ENCODE results near the gene TTLL10.

The TTLL10 gene

GRCh38 chr1:1197188-1197500, 23.5 kb downstream of the TTLL10 start:
- H2AFZ ChIP-seq (ENCODE audit: low read length), result no peak overlapping the region
- H3K9ac ChIP-seq (ENCODE audit: low read depth, low read length, poor library complexity, severe bottlenecking), result no peak overlapping the region
- no peaks in the 10 kb centered on the region for H3K79me2 ChIP-seq (ENCODE audit: insufficient read depth, low read length)
- H3K4me2 ChIP-seq (ENCODE audit: low read depth, low read length, poor library complexity, severe bottlenecking), result no peak overlapping the region
- H4K20me1 ChIP-seq (ENCODE audit: insufficient read depth, low read length, poor library complexity, severe bottlenecking), result no peaks in the 10 kb centered on the region
- H3K9me2 ChIP-seq (replicated peaks; ENCODE audit: low read depth, low read length), result no peaks in the 10 kb centered on the region
- no peaks in the 10 kb centered on the region for H3K36me3 ChIP-seq (ENCODE audit: insufficient read depth, low read length)
- H3K27me3 ChIP-seq (ENCODE audit: insufficient read depth, low read length, poor library complexity, severe bottlenecking), result no peaks in the 10 kb centered on the region
- no peaks in the 10 kb centered on the region for H3F3A ChIP-seq (ENCODE audit: low read depth)
- H3K4me3 ChIP-seq (ENCODE audit: low read length, poor library complexity, severe bottlenecking), result no peak overlapping the region
- no peaks in the 10 kb centered on the region for H3K4me1 ChIP-seq (ENCODE audit: insufficient read depth, low read length, poor library complexity, severe bottlenecking)
- TF ChIP-seq CTCF (conservative IDR thresholded peaks at IDR 0.05; ENCODE audit: low read length) (no peak), EZH2phosphoT487 (IDR thresholded peaks at IDR 0.05; ENCODE audit: borderline replicate concordance) (no peak)
- H3K9me3 ChIP-seq (ENCODE audit: insufficient read depth, low read depth, low read length), result no peaks in the 10 kb centered on the region

GRCh38 chr1:1197551-1198422, 24.1 kb downstream of the TTLL10 start:
- H3K9me3 ChIP-seq (ENCODE audit: insufficient read depth, low read depth, low read length), result no peaks in the 10 kb centered on the region

GRCh38 chr1:1198423-1199140, 24.9 kb downstream of the TTLL10 start:
- no peak for TF ChIP-seq EZH2phosphoT487 (IDR thresholded peaks at IDR 0.05; ENCODE audit: borderline replicate concordance)
- no peak for TF ChIP-seq CTCF (conservative IDR thresholded peaks at IDR 0.05; ENCODE audit: low read length)
- Histone ChIP-seq H3F3A (ENCODE audit: low read depth) (no peaks in the 10 kb centered on the region), H4K20me1 (ENCODE audit: insufficient read depth, low read length, poor library complexity, severe bottlenecking) (no peaks in the 10 kb centered on the region), H3K9me2 (replicated peaks; ENCODE audit: low read depth, low read length) (no peaks in the 10 kb centered on the region), H3K4me3 (ENCODE audit: low read length, poor library complexity, severe bottlenecking) (no peak overlapping the region), H2AFZ (ENCODE audit: low read length) (no peak overlapping the region), H3K9me3 (ENCODE audit: insufficient read depth, low read depth, low read length) (no peaks in the 10 kb centered on the region), H3K4me2 (ENCODE audit: low read depth, low read length, poor library complexity, severe bottlenecking) (no peak overlapping the region), H3K79me2 (ENCODE audit: insufficient read depth, low read length) (no peaks in the 10 kb centered on the region), H3K36me3 (ENCODE audit: insufficient read depth, low read length) (no peaks in the 10 kb centered on the region), H3K9ac (ENCODE audit: low read depth, low read length, poor library complexity, severe bottlenecking) (no peak overlapping the region), H3K4me1 (ENCODE audit: insufficient read depth, low read length, poor library complexity, severe bottlenecking) (no peaks in the 10 kb centered on the region), H3K27me3 (ENCODE audit: insufficient read depth, low read length, poor library complexity, severe bottlenecking) (no peaks in the 10 kb centered on the region)

More at GRCh38 chr1:1197551-1198422, 24.1 kb downstream of the TTLL10 start:
- no peak overlapping the region for H3K4me2 ChIP-seq (ENCODE audit: low read depth, low read length, poor library complexity, severe bottlenecking)
- no peaks in the 10 kb centered on the region for H3K79me2 ChIP-seq (ENCODE audit: insufficient read depth, low read length)
- no peak overlapping the region for H2AFZ ChIP-seq (ENCODE audit: low read length)
- no peaks in the 10 kb centered on the region for H4K20me1 ChIP-seq (ENCODE audit: insufficient read depth, low read length, poor library complexity, severe bottlenecking)
- no peaks in the 10 kb centered on the region for H3K36me3 ChIP-seq (ENCODE audit: insufficient read depth, low read length)
- H3K4me3 ChIP-seq (ENCODE audit: low read length, poor library complexity, severe bottlenecking), result no peak overlapping the region
- H3K9me2 ChIP-seq (replicated peaks; ENCODE audit: low read depth, low read length), result no peaks in the 10 kb centered on the region
- H3F3A ChIP-seq (ENCODE audit: low read depth), result no peaks in the 10 kb centered on the region
- no peaks in the 10 kb centered on the region for H3K27me3 ChIP-seq (ENCODE audit: insufficient read depth, low read length, poor library complexity, severe bottlenecking)
- TF ChIP-seq EZH2phosphoT487 (IDR thresholded peaks at IDR 0.05; ENCODE audit: borderline replicate concordance) (no peak), CTCF (conservative IDR thresholded peaks at IDR 0.05; ENCODE audit: low read length) (no peak)
- no peak overlapping the region for H3K9ac ChIP-seq (ENCODE audit: low read depth, low read length, poor library complexity, severe bottlenecking)
- H3K4me1 ChIP-seq (ENCODE audit: insufficient read depth, low read length, poor library complexity, severe bottlenecking), result no peaks in the 10 kb centered on the region

All from Loucy (cell line).